Small intestine (tissue), 7 donors: ENCODE measurements around the gene TLE5. TPM values are rescaled to one million over a fixed set of nuclear protein-coding genes. Genes with fewer than 3 reads are reported as not detected.
"Not testable (repeated sequence)": the region's sequence is repeated elsewhere in the genome, so short reads cannot be mapped to it uniquely, and the experiment has no call there.

ENCODE experiments used
- DNase-seq, 2 donors: peaks; one replicate each; pipeline versions ENCODE4 v3.0.0 to v3.0.0-alpha.2; 2013
- FAIRE-seq: peaks from 2 replicates; lab custom pipeline; 2012; peaks lifted over from hg19 to GRCh38; lab: Jason Lieb, UNC
- H3K27ac ChIP-seq, 3 donors: one replicate each; pipeline ENCODE4 v1.5.1; 2013; ENCODE audit warnings: low read length in 2 of 3, mild to moderate bottlenecking in 2 of 3, control low read depth in 1 of 3, inconsistent platforms in 1 of 3, low read depth in 1 of 3, moderate library complexity in 1 of 3
- H3K27me3 ChIP-seq, 3 donors: one replicate each; pipeline ENCODE4 v1.6.1; 2013; ENCODE audit warnings: low read length in 3 of 3, inconsistent platforms in 1 of 3; ENCODE audit not compliant: control insufficient read depth in 3 of 3, insufficient read depth in 3 of 3
- H3K36me3 ChIP-seq, 3 donors: one replicate each; pipeline ENCODE4 v1.6.1; 2013; ENCODE audit warnings: low read length in 3 of 3, inconsistent platforms in 1 of 3, low read depth in 1 of 3, mild to moderate bottlenecking in 1 of 3, moderate library complexity in 1 of 3; ENCODE audit not compliant: control insufficient read depth in 3 of 3, insufficient read depth in 2 of 3
- H3K4me1 ChIP-seq, 3 donors: one replicate each; pipeline ENCODE4 v1.6.1; 2013; ENCODE audit warnings: low read length in 2 of 3, inconsistent platforms in 1 of 3, low read depth in 1 of 3, mild to moderate bottlenecking in 1 of 3, moderate library complexity in 1 of 3; ENCODE audit not compliant: control insufficient read depth in 3 of 3, insufficient read depth in 2 of 3
- H3K4me3 ChIP-seq, 3 donors: one replicate each; pipeline ENCODE4 v1.5.1; 2013; ENCODE audit warnings: low read length in 3 of 3, control low read depth in 1 of 3, inconsistent platforms in 1 of 3, low read depth in 1 of 3, mild to moderate bottlenecking in 1 of 3, moderate library complexity in 1 of 3
- H3K9me3 ChIP-seq, 2 donors: one replicate each; pipeline ENCODE4 v1.6.1; 2013; ENCODE audit warnings: low read depth in 1 of 2, low read length in 1 of 2; ENCODE audit not compliant: control insufficient read depth in 2 of 2, insufficient read depth in 1 of 2
- WGBS, 3 donors: extraction: QIAGEN DNeasy Blood & Tissue Kit; methylation state at CpG; one replicate each; pipeline ENCODE4 v1.1.7; 2013; 5-methylcytosine and 5-hydroxymethylcytosine counted together
- polyA plus RNA-seq, 4 donors: library from polyadenylated mRNA; stranded (reverse) in 3 of 4; unstranded in 1 of 4; fragments of 200-250 nt in 3 of 4; fragments of 120-200 nt in 1 of 4; gene quantifications; one replicate each; pipeline versions ENCODE4 v1.2.1 to v1.2.3, GENCODE V29; 2013
- donor health status: healthy with polysubstance abuse.
- donor health status: control.
- donor health status: control.
- donor health status: Bipolar disorder and iron deficiency.
- donor health status: healthy.

The TLE5 gene
- polyA plus RNA-seq, 4 donors: 308 to 488 (median 351) TPM

- no peak for DNase-seq
- Histone ChIP-seq H3K27me3 (no peaks in the 10 kb centered on the region), H3K9me3 (no peaks in the 10 kb centered on the region), H3K27ac (no peak overlapping the region), H3K36me3 (peaks cover 0 to 81% (median 0%) of the 10 kb centered on the region in 3 donors), H3K4me3 (no peak overlapping the region), H3K4me1 (no peaks in the 10 kb centered on the region)
- FAIRE-seq: no peak
- WGBS, 3 donors: 92 to 98% (median 97%) methylated on average over 8 of the region's 8 CpGs
Observed at GRCh38 chr19:3014135-3014534, 48.2 kb downstream of the TLE5 start.

- Histone ChIP-seq H3K27me3 (no peaks in the 10 kb centered on the region), H3K27ac (no peak overlapping the region), H3K4me3 (no peak overlapping the region), H3K4me1 (no peaks in the 10 kb centered on the region), H3K9me3 (no peaks in the 10 kb centered on the region), H3K36me3 (peaks cover 0 to 83% (median 0%) of the 10 kb centered on the region in 3 donors)
- FAIRE-seq (no peak), DNase-seq (no peak)
- 82 to 85% (median 82%) methylated on average over 7 of the region's 7 CpGs for WGBS, 3 donors
Observed at GRCh38 chr19:3013263-3013725, 49.0 kb downstream of the TLE5 start.

DNA sequence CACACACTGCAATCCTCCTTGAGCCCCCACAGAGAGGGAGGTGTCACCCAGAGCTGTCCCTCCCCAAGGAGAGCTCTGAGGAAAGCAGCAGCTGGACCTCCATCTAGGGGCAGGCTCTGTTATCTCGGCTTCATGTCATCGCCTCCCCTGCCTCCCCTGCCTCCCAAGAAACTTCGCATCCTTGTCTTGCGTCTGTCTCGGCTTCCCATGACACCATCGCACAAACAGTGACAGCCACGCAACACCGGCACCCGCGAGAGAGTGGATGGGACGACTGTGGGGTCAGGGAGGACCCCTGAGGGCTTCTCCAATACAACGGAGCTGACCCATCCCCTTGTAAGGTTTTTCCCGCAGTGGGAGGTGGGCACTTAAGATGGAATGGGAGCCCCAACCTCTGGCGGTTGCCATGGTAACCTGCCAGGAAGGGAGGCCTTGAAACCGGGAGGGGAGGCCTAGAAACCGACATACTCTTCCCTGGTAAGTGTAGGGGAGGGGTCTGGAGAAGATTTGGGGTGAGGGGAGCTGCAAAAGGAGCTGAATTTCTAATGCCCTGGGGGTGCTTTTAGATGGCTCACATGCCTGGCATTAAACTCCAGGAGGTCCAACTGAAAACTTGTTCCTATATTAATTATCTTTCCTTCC, 49.6 kb downstream of the TLE5 start:
- no peaks in the 10 kb centered on the region for H3K9me3 ChIP-seq
- H3K36me3 ChIP-seq: peaks cover 0 to 84% (median 0%) of the 10 kb centered on the region in 3 donors
- H3K4me3 ChIP-seq: no peak overlapping the region
- DNase-seq (no peak), FAIRE-seq (no peak)
- H3K27ac ChIP-seq: no peak overlapping the region
- WGBS, 3 donors: 72 to 79% (median 78%) methylated on average over 16 of the region's 16 CpGs
- no peaks in the 10 kb centered on the region for H3K4me1 ChIP-seq
- no peaks in the 10 kb centered on the region for H3K27me3 ChIP-seq

GRCh38 chr19:3012059-3012458, 50.2 kb downstream of the TLE5 start:
- not testable (repeated sequence) for H3K27me3 ChIP-seq, H3K9me3 ChIP-seq, H3K4me1 ChIP-seq, FAIRE-seq, H3K27ac ChIP-seq, DNase-seq, H3K4me3 ChIP-seq
- 80 to 85% (median 82%) methylated on average over 13 of the region's 13 CpGs for WGBS, 3 donors
- H3K36me3 ChIP-seq: peaks cover 0 to 87% (median 0%) of the 10 kb centered on the region in 3 donors

- H3K9me3 ChIP-seq: no peaks in the 10 kb centered on the region
- WGBS, 3 donors: 86 to 92% (median 88%) methylated on average over 13 of the region's 13 CpGs
- H3K4me3 ChIP-seq: no peak overlapping the region
- H3K27me3 ChIP-seq: no peaks in the 10 kb centered on the region
- H3K36me3 ChIP-seq: peaks cover 0 to 95% (median 0%) of the 10 kb centered on the region in 3 donors
- no peak overlapping the region for H3K27ac ChIP-seq
- DNase-seq: no peak
- FAIRE-seq: no peak
- no peaks in the 10 kb centered on the region for H3K4me1 ChIP-seq
Observed at GRCh38 chr19:3010871-3011270, 51.4 kb downstream of the TLE5 start.

DNA sequence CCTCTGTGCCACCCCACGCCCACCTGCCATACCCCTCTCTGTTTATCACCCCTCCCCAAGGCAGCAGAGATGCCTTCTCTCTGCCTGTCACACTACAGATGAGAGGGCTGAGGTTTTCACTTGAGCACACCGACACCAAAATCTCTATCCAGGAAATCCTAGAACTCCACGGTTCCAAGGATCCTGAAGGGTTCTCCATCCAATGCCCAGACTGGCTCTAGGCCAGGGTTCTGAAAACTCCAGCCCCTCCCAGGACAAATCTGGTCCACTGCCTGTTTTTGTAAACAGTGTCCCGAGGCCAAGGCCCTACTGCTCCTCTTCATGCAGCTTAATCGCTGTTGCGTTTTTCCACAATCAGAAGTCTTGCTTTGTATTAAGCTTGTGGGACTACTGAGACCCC, 53.3 kb downstream of the TLE5 start:
- no peaks in the 10 kb centered on the region for H3K4me1 ChIP-seq
- WGBS, 3 donors: 71 to 89% (median 79%) methylated on average over 6 of the region's 6 CpGs
- no peak overlapping the region for H3K4me3 ChIP-seq
- H3K9me3 ChIP-seq: no peaks in the 10 kb centered on the region
- peaks cover 0 to 95% (median 0%) of the 10 kb centered on the region in 3 donors for H3K36me3 ChIP-seq
- DNase-seq: no peak
- FAIRE-seq: no peak
- no peak overlapping the region for H3K27ac ChIP-seq
- no peaks in the 10 kb centered on the region for H3K27me3 ChIP-seq

DNA sequence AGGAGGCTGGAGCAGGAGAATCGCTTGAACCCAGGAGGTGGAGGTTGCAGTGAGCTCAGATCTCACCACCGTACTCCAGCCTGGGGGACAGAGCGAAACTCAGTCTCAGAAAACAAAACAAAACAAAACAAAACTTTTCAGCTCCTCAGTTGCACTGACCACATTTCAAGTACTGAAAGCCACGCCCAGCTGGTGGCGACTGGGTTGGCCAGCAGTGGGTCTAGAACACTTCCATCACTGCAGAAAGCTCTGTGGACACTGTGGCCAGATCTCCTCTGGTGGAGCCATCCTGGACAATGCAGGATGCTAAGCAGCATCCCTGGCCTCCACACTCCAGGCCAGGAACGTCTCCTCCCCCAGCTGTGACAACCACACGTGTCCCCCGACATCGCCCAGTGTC, 54.3 kb downstream of the TLE5 start:
- WGBS, 3 donors: 64 to 80% (median 73%) methylated on average over 9 of the region's 9 CpGs
- Histone ChIP-seq H3K4me3 (no peak overlapping the region), H3K36me3 (peaks cover 0 to 93% (median 0%) of the 10 kb centered on the region in 3 donors), H3K27me3 (no peaks in the 10 kb centered on the region), H3K4me1 (no peaks in the 10 kb centered on the region), H3K27ac (no peak overlapping the region), H3K9me3 (no peaks in the 10 kb centered on the region)
- FAIRE-seq (no peak), DNase-seq (no peak)

GRCh38 chr19:3006075-3006767, 56.1 kb downstream of the TLE5 start:
- 78 to 84% (median 81%) methylated on average over 32 to 37 of the region's 37 CpGs for WGBS, 3 donors
- H3K27ac ChIP-seq: no peak overlapping the region
- peak; percentile 12 to 20 for DNase-seq
- FAIRE-seq: no peak
- no peaks in the 10 kb centered on the region for H3K27me3 ChIP-seq
- no peak overlapping the region for H3K4me3 ChIP-seq
- no peaks in the 10 kb centered on the region for H3K9me3 ChIP-seq
- H3K36me3 ChIP-seq: peaks cover 0 to 94% (median 0%) of the 10 kb centered on the region in 3 donors
- H3K4me1 ChIP-seq: no peaks in the 10 kb centered on the region
